HG03039 (cell line): ENCODE results near the gene TSSK2.
"Not testable (repeated sequence)": the region's sequence is repeated elsewhere in the genome, so short reads cannot be mapped to it uniquely, and the experiment has no call there.

Experiments
- ATAC-seq: cut with Tn5 transposase; IDR thresholded peaks from one replicate; pipeline ENCODE4 v1.9.1; 2021; ENCODE audit warnings: mild to moderate bottlenecking, moderate library complexity; ENCODE audit not compliant: unreplicated experiment

TSSK2 gene

GRCh38 chr22:19130959-19131684 lies at the start of gene TSSK2:
Gene TSSK2, plus strand, starts transcription at chr22:19131308. Its CDS starts 92 bp downstream, at chr22:19131400.
- ATAC-seq: no peak

- no peak for ATAC-seq
These were observed 49.8 kb upstream of the TSSK2 start for GRCh38 chr22:19081351-19081750.

DNA sequence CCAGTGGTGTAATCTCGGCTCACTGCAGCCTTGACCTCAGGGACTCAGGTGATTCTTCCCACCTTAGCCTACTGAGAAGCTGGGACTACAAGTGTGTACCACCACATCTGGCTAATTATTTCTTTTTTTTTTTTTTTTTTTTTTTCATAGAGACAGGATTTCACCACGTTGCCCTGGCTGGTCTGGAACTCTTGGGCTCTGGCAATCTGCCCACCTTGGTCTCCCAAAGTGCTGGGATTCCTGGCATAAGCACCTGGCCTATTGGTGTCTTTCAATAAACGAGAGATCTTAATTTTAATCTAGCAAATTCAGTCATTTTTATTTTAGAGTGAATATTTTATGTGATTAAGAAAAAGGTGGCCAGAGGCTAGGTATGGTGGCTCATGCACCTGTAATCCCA lies 49.0 kb upstream of the TSSK2 start:
- no peak for ATAC-seq

GRCh38 chr22:19082793-19083192 lies 48.3 kb upstream of the TSSK2 start:
- no peak for ATAC-seq

GRCh38 chr22:19084126-19084525 lies 47.0 kb upstream of the TSSK2 start:
- ATAC-seq: not testable (repeated sequence)

GRCh38 chr22:19084586-19084985 lies 46.5 kb upstream of the TSSK2 start:
- ATAC-seq: not testable (repeated sequence)

- ATAC-seq: no peak
These were observed 45.8 kb upstream of the TSSK2 start for GRCh38 chr22:19085233-19085718.

DNA sequence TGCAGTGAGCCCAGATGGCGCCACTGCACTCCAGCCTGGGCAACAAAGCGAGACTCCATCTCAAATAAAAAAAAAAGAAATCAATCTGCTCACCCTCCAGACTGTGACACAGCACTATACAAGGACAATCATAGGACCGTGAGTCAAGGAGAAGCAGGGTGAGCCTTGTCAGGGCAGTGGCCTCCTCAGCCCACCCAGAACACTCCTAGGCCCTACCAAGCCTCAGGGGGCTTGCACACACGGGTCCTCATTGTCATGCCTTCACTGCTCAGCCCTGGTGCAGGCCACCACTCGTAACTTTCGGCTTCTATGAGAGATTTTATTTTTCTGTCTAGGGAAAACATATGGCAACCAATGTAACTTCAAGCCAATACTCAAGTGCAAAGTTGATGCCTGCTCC lies 44.7 kb upstream of the TSSK2 start:
- ATAC-seq: no peak

GRCh38 chr22:19086896-19087295 lies 44.2 kb upstream of the TSSK2 start:
- no peak for ATAC-seq

DNA sequence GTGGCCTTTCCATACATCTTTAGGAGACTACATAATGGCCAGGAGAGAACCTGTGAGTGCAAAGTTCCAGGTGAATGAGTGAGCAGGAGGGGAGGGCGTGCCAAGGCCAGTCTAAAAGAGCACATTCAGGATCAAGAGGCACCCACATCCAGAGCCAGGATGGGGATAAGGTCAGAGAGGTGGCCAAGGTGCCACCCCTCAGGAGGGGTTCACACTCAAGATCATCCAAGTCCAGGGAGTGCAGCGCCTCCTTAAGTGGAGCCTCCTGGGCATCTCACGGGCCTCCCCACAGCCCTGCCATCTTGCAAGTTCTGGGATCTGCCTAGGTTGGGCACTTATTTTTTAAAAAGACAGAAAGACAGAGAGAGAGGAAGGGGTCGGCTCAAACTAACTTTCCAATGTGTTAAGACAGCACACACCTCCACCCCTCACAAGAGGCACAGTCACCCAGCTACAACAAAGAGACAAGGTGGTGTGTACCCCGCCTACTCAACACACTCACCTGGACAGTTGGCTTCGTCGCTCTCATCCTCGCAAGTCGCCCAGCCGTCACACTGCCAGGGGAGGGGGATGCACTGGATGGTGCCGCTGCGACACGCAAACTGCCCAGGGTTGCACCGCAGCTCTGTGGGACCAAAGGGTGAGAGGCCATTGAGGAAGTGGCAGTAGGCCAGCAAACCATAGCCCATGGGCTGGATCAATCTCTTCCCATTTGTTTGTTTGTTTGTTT lies 42.1 kb upstream of the TSSK2 start:
- ATAC-seq: no peak

DNA sequence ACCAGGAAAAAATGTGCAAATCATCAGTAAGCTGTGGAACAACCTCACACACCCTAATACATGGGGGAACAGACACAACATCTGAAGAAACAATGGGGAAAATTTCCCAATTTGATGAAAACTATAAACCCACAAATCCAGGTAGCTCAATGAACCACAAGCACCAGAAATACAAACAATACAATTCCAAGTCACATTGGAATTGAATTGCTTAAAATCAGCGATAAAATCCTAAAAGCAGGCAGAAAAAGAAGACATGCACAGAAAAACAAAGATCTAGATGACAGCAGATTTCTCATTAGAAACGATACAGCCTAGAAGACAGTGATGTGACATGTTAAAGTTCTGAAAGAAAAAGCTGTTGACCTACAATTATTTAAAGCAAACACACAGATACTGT lies 40.9 kb upstream of the TSSK2 start:
- no peak for ATAC-seq

GRCh38 chr22:19090586-19091127 lies 40.5 kb upstream of the TSSK2 start:
- ATAC-seq: no peak

DNA sequence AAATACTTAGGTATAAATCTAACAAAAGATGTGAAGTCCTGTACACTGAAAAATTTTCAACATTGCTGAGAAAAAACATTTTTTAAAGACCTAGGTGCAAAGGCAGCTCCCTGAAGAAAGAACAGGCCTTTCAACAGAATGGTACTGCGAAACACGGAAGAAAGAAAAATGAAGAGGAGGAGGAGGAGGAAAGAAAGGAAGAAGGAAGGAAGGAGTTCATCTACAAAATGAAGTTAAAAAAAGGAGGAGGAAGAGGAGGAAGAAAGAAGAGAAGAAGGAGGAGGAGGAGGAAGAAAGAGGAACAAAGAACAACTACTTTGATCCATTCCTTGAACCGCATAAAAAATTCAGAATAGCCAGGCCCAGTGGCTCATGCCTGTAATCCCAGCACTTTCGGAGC lies 38.4 kb upstream of the TSSK2 start:
- ATAC-seq: no peak

GRCh38 chr22:19094393-19094997 lies 36.6 kb upstream of the TSSK2 start:
- no peak for ATAC-seq

DNA sequence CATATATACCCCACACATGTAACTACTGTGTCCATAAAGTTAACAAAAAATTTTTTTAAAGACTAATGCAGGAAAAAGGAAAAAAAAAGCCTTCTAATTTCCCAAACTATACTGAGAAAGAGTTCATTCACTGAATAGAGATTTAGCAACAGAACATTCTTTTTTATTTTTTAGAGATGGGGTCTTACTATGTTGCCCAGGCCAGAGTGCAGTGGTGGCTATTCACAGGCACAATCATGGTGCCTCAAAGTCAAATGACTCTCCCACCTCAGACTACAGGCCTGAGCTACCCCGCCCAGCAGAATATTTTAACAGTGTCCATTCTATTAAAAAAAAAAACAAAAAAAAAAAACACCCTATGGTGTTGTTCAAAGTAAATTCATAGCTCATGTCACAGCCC lies 34.6 kb upstream of the TSSK2 start:
- ATAC-seq: no peak

DNA sequence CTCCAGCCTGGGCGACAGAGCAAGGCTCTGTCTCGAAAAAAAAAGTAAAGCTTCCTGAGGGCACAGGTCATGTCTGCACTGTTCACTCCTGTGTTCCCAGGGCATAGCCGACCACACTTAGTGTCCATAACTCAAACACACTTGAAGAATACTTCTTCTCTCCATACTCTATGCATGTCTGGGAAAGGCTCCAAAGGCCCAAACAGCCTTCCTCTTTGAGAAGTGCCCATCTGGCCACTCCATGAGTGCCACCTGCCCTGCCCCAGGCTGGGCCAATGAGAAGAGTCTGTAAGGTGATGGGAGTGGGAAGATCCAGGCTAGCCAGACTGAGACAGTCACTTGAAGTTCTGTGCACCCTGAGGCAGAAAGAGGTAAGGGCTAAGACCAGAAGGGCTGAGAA lies 33.6 kb upstream of the TSSK2 start:
- no peak for ATAC-seq

- no peak for ATAC-seq
These were observed 33.0 kb upstream of the TSSK2 start for GRCh38 chr22:19098157-19098556.

DNA sequence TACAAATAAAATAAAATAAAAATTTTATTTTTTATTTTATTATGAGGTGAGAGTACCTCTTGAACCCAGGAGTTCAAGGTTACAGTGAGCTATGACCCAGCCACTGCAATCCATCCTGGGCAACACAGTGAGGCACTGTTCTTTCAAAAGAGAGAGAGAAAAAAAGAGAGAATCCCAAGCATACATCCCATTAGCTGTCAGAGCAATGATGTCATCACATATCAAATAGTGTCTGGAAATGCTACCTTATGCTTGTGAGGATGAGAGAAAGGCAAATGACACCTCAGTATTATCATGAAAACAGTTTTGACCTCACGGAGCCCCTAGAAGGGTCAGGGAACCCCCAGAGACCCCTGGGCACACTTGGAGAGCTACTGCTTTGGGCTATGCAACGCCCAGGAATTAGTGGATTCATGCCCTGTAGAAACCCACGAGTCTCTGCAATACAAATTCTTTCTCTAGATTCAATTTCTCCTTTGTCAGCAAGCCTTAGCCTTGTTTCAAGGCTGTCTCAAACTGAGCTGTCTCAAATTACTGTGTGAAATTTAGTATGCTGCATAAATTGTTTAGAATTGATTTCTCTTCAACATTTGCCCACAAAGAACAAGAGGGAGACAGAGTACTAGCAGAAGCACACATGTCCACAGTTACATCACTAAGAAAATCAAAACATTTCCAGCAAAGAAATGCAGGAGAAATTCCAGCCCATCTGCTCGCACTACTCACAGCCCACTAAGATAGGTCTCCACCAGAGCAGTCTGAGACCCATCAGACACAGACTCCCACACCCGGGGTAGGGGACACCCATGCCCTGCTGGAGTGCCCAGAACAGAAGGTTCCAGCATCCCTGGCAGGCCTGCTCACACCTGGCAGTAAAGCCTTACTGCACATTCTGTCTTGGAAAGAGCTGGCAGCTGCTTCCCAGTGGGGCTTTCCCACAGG lies 27.0 kb upstream of the TSSK2 start:
- ATAC-seq: no peak

DNA sequence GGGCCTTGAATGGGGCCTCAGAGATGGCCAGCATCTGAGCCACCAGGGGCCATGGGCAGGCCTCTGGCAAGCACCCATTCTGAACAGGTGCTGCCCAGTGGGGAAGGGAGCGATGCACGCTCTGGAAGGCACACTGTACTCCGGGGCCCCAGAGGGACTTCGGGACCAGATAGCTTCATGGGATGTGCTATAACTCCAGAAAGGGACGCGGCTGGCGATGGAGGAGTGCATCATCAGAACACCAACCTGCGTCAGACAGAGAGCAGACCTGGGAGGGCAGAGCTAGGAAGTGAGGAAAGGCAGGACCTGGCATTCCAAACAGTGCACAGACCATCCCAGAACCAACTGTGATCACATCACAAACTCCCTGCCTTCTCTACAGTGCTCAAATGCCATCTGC lies 25.7 kb upstream of the TSSK2 start:
- ATAC-seq: no peak
